Heart right ventricle (tissue), 16 donors: ENCODE data around the gene GFOD1. TPM values are rescaled to one million over a fixed set of nuclear protein-coding genes. Genes with fewer than 3 reads are reported as not detected.

Source experiments
- ATAC-seq, 8 donors: fragments of 200-7000 bp; cut with Tn5 transposase; one replicate each; pipeline ENCODE4 v1.9.1; 2020; ENCODE audit warnings: mild to moderate bottlenecking in 8 of 8, moderate library complexity in 8 of 8, moderate number of reproducible peaks in 1 of 8
- DNase-seq, 2 donors: peaks; one replicate each; pipeline ENCODE4 v3.0.0-alpha.2; 2020
- H3K27ac ChIP-seq, 10 donors: fragments of 200-600 bp; sonication (generic) in 2 of 10; one replicate each; pipeline versions ENCODE4 v1.5.0 to v1.8.0; 2020 to 2022; ENCODE audit warnings: mild to moderate bottlenecking in 3 of 10
- H3K27me3 ChIP-seq, 7 donors: fragments of 200-600 bp; one replicate each; pipeline ENCODE4 v1.8.0; 2021 to 2022; ENCODE audit warnings: mild to moderate bottlenecking in 2 of 7
- H3K36me3 ChIP-seq, 9 donors: fragments of 200-600 bp; sonication (generic) in 1 of 9; one replicate each; pipeline versions ENCODE4 v1.5.0 to v1.8.0; 2020 to 2022; ENCODE audit warnings: mild to moderate bottlenecking in 2 of 9
- H3K4me1 ChIP-seq, 9 donors: fragments of 200-600 bp; sonication (generic) in 1 of 9; one replicate each; pipeline versions ENCODE4 v1.5.0 to v1.8.0; 2020 to 2022; ENCODE audit warnings: mild to moderate bottlenecking in 4 of 9
- H3K4me3 ChIP-seq, 10 donors: fragments of 200-600 bp; sonication (generic) in 2 of 10; one replicate each; pipeline versions ENCODE4 v1.5.0 to v1.8.0; 2020 to 2022; ENCODE audit warnings: mild to moderate bottlenecking in 7 of 10, moderate library complexity in 2 of 10
- H3K9me3 ChIP-seq, 11 donors: fragments of 200-600 bp in 10 of 11; sonication (generic) in 2 of 11; one replicate each; pipeline versions ENCODE4 v1.5.0 to v1.8.0; 2013 to 2022; ENCODE audit warnings: mild to moderate bottlenecking in 2 of 11, control low read depth in 1 of 11, moderate library complexity in 1 of 11
- WGBS, 2 donors: extraction: QIAGEN DNeasy Blood & Tissue Kit; methylation state at CpG; one replicate each; pipeline ENCODE4 v1.1.7; 2013; ENCODE audit warnings: inconsistent platforms in 1 of 2; 5-methylcytosine and 5-hydroxymethylcytosine counted together
- intact Hi-C, 10 donors: fragments of 100-400 bp; cut with DNase I; formaldehyde crosslinking; loops; one replicate each; pipeline versions ENCODE4 v1.11.1 to v1.14.2; 2022
- polyA plus RNA-seq, 2 donors: library from polyadenylated mRNA; stranded (reverse); fragments of 200-250 nt; gene quantifications; one replicate each; pipeline ENCODE4 v1.2.3, GENCODE V29; 2013
- total RNA-seq, 10 donors: library from RNA; stranded (reverse); fragmentation: NEBNext Ultra II Directional in 3 of 10; extraction: Animal tissue kit (Norgen Biotek cat#: 25700) in 3 of 10; gene quantifications; one replicate each; pipeline versions ENCODE4 v1.2.1 to v1.2.4, GENCODE V29; 2021 to 2023
- TF ChIP-seq, protein P1 (sequence below), 9 donors: fragments of 200-600 bp; sonication (generic) in 2 of 9; IDR thresholded peaks; one replicate each; pipeline versions ENCODE4 v1.5.0 to v1.8.0; 2021 to 2022; ENCODE audit warnings: antibody characterized with exemption in 9 of 9, mild to moderate bottlenecking in 5 of 9, moderate library complexity in 1 of 9
- donor health status: Arrhythmogenic right ventricular cardiomyopathy.
- donor health status: ischemic (EF 13 %, LVEDD 7.1; RV severe dilation, severe dysfunction).
- donor health status: healthy with polysubstance abuse.
- donor health status: DM: no; HTN: yes; CAD: no.
- donor health status: DM: no; HTN: no; CAD: no.
- donor health status: ischemic (EF 25% LVEDD 6.9; RV normal size, moderate dysfunction).
- donor health status: ischemic (EF 25% LVEDD 5.7; RV mildly dilated, moderate dysfunction).
- donor health status: healthy.
- donor health status: DM: yes; HTN: yes; CAD: no.
- donor health status: Ischemic cardiomyopathy.
- donor health status: ischemic (EF 35%, LVEDD 5.7; RV mildly dilated, moderate dysfunction).
- donor health status: nonischemic (EF 11% LVEDD 7.7; RV severe dilation, severe dysfunction).
- donor health status: DM: yes; HTN: yes; CAD: no.
- donor health status: PGD.
- donor health status: ischemic (EF 29% LVEDD 5.4; RV normal size, mild dysfunction).
- donor health status: nonischemic (EF 23%, LVEDD 6.1; RV moderate dilation, normal function).

Gene GFOD1
- total and polyA plus RNA-seq, 12 donors: 13.8 to 96.5 (median 37.0) TPM

DNA sequence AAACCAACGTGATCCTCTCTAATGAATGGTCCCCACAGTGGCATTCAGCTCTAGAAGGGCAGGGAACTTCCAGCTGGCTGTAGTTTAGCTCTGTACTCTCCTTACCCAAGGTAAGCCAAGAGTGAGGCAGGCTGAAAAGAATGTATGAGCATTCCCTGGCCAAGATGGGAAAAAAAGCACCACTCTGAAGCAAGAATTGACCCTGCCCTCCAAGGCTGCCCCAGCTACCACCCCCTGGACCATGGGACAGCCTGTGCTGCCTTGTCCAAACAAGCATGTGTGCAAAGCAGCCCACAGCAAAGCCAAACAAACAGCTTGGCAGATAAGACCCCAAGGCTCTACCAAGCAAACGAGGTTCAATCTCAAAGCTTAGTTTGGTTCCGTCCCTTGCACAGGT is 73.9 kb downstream of the GFOD1 start:
- no peak overlapping the region for H3K4me3 ChIP-seq
- peaks cover 14 to 99% (median 78%) of the 10 kb centered on the region in 9 donors for H3K4me1 ChIP-seq
- DNase-seq (no peak), ATAC-seq (peak; percentile 65 to 84 (median 74))
- H3K36me3 ChIP-seq: no peaks in the 10 kb centered on the region
- intact Hi-C loops: loop anchor here in 4 of 10 donors (5.0 kb wide), 4 partner anchors 51 to 124 kb away; partner anchors contain the start of gene GFOD1 (in 2 of the 4)
- TF ChIP-seq, protein P1, sequence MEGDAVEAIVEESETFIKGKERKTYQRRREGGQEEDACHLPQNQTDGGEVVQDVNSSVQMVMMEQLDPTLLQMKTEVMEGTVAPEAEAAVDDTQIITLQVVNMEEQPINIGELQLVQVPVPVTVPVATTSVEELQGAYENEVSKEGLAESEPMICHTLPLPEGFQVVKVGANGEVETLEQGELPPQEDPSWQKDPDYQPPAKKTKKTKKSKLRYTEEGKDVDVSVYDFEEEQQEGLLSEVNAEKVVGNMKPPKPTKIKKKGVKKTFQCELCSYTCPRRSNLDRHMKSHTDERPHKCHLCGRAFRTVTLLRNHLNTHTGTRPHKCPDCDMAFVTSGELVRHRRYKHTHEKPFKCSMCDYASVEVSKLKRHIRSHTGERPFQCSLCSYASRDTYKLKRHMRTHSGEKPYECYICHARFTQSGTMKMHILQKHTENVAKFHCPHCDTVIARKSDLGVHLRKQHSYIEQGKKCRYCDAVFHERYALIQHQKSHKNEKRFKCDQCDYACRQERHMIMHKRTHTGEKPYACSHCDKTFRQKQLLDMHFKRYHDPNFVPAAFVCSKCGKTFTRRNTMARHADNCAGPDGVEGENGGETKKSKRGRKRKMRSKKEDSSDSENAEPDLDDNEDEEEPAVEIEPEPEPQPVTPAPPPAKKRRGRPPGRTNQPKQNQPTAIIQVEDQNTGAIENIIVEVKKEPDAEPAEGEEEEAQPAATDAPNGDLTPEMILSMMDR (IDR thresholded peaks at IDR 0.05): no peak
- H3K27me3 ChIP-seq: no peaks in the 10 kb centered on the region
- peaks cover 0 to 8% (median 0%) of the 10 kb centered on the region in 11 donors for H3K9me3 ChIP-seq
- WGBS, 2 donors: 26 to 46% methylated on average over 3 of the region's 3 CpGs
- H3K27ac ChIP-seq: peak overlapping the region; percentile 62 to 89 (median 83)

DNA sequence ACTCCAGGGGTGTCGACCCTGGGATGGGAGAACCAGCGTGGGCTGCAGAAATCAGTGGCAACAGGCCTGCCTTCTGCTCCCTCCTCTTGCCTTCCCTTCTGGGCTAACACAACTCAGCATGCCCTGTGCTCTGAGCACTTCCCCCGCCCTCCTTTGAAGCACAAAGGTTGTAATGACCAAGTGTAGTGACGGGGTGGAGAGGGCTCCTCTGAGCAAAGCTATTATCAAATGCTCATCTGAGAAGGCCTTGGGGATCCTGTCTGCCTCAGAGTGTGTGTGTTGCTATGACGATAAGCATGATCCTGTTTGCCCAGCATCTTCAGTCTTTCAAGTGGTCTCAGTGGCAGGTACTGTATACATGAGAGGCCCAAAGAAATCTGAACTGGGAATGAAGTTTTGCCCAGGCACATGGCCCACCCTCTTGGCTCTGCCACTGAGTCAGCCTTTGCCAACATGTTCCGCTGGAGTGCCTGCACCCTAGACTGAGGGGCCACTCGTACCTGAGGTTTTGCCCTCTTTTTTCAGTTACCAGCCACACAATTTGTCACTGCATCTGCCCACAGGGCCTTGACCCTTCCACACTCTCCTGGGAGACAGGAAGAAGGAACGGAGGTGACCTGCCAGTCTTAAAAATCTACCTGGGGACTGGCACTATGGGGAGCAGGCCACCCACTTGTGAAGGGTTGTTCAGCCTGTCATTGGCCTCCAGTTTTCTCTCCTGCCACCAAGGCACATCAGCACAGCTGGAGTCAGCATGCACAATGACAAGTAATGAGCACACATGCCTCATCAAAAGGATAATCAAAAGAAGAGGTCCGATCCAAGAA is 74.5 kb downstream of the GFOD1 start:
- no peaks in the 10 kb centered on the region for H3K36me3 ChIP-seq
- TF ChIP-seq, protein P1 (IDR thresholded peaks at IDR 0.05): no peak
- intact Hi-C loops: loop anchor here in 4 of 10 donors (5.0 kb wide), 4 partner anchors 51 to 124 kb away; partner anchors contain the start of gene GFOD1 (in 2 of the 4)
- DNase-seq (no peak), ATAC-seq (peak in 5 of 8 donors; percentile 14 to 48 (median 43))
- H3K4me3 ChIP-seq: no peak overlapping the region
- peak overlapping the region; percentile 62 to 89 (median 83) for H3K27ac ChIP-seq
- no peaks in the 10 kb centered on the region for H3K27me3 ChIP-seq
- peaks cover 0 to 8% (median 0%) of the 10 kb centered on the region in 11 donors for H3K9me3 ChIP-seq
- peaks cover 16 to 99% (median 78%) of the 10 kb centered on the region in 9 donors for H3K4me1 ChIP-seq
- WGBS, 2 donors: 62 to 77% methylated on average over 9 of the region's 9 CpGs

DNA sequence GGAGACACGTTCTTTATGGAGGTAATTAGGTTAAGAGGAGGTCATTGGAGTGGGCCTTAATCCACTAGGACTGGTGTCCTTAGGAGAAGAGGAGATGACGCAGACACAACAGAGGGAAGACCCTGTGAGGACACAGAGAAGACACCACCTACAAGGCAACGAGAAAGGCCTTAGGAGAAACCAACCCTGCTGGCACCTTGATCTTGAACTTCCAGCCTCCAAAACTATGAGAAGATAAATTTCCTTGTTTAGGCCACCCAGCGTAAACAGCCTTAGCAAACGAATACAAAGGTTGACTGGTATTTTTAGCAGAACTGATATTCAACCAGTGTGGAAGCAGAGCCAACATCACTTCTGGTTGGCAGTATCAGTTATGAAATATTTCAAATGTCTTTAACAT is 75.2 kb downstream of the GFOD1 start:
- 68 to 81% methylated on average over 5 of the region's 5 CpGs for WGBS, 2 donors

DNA sequence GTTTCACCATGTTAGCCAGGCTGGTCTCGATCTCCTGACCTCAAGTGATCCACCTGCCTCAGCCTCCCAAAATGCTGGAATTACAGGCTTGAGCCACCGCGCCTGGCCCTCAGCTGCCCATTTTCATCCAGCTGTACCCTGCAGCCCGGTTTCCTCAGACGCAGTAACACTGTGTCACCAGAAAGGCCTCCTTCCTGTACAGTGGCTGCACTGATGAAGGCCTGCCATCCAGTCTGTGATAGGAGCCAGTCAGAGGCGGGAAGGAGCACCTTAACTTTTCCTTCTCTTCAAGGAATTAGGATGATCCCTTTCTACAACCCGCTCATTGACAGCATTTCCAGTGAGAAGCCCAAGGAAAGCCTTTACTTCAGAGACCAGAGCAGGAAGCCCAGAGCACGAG is 75.9 kb downstream of the GFOD1 start:
- 88 to 96% methylated on average over 8 of the region's 8 CpGs for WGBS, 2 donors
- Histone ChIP-seq H3K9me3 (peaks cover 0 to 8% (median 0%) of the 10 kb centered on the region in 11 donors), H3K27me3 (no peaks in the 10 kb centered on the region), H3K36me3 (no peaks in the 10 kb centered on the region), H3K27ac (peak overlapping the region; percentile 62 to 89 (median 83)), H3K4me1 (peaks cover 24 to 99% (median 82%) of the 10 kb centered on the region in 9 donors), H3K4me3 (no peak overlapping the region)
- TF ChIP-seq, protein P1 (IDR thresholded peaks at IDR 0.05): no peak
- ATAC-seq: no peak
- DNase-seq: no peak
- intact Hi-C loops: loop anchor here in 4 of 10 donors (5.0 kb wide), 4 partner anchors 49 to 126 kb away; partner anchors contain the start of gene GFOD1 (in 2 of the 4)

More for the DNA sequence above, 75.2 kb downstream of the GFOD1 start:
- TF ChIP-seq, protein P1 (IDR thresholded peaks at IDR 0.05): no peak
- DNase-seq (no peak), ATAC-seq (peak in 5 of 8 donors; percentile 6 to 36 (median 13))
- intact Hi-C loops: loop anchor here in 4 of 10 donors (5.0 kb wide), 4 partner anchors 50 to 125 kb away; partner anchors contain the start of gene GFOD1 (in 2 of the 4)
- Histone ChIP-seq H3K36me3 (no peaks in the 10 kb centered on the region), H3K4me3 (no peak overlapping the region), H3K9me3 (peaks cover 0 to 8% (median 0%) of the 10 kb centered on the region in 11 donors), H3K27ac (peak overlapping the region; percentile 62 to 89 (median 83)), H3K27me3 (no peaks in the 10 kb centered on the region), H3K4me1 (peaks cover 19 to 99% (median 77%) of the 10 kb centered on the region in 9 donors)
